Right lobe of liver (tissue), 6 donors: ENCODE results near the gene CCL2. TPM values are rescaled to one million over a fixed set of nuclear protein-coding genes. Genes with fewer than 3 reads are reported as not detected.

Experiments used
- ATAC-seq, 4 donors: fragments of 200-7000 bp; cut with Tn5 transposase; one replicate each; pipeline ENCODE4 v1.9.1; 2020; ENCODE audit warnings: mild to moderate bottlenecking in 4 of 4, moderate library complexity in 4 of 4
- DNase-seq, 3 donors: peaks; one replicate each; pipeline ENCODE4 v3.0.0-alpha.2; 2020
- H3K27ac ChIP-seq, 3 donors: fragments of 200-600 bp; one replicate each; pipeline ENCODE4 v1.8.0; 2022
- H3K27me3 ChIP-seq, 2 donors: fragments of 200-600 bp; one replicate each; pipeline ENCODE4 v1.8.0; 2022
- H3K36me3 ChIP-seq, 4 donors: fragments of 200-600 bp; sonication (generic) in 1 of 4; one replicate each; pipeline versions ENCODE4 v1.5.1 to v1.8.0; 2017 to 2022; ENCODE audit warnings: control low read depth in 1 of 4
- H3K4me1 ChIP-seq, 4 donors: fragments of 200-600 bp; sonication (generic) in 1 of 4; one replicate each; pipeline versions ENCODE4 v1.5.1 to v1.8.0; 2017 to 2022; ENCODE audit warnings: control low read depth in 1 of 4
- H3K4me3 ChIP-seq, 3 donors: fragments of 200-600 bp; one replicate each; pipeline ENCODE4 v1.8.0; 2022
- H3K9me3 ChIP-seq, 4 donors: fragments of 200-600 bp; sonication (generic) in 1 of 4; one replicate each; pipeline versions ENCODE4 v1.5.1 to v1.8.0; 2017 to 2022; ENCODE audit warnings: control low read depth in 1 of 4
- POLR2A ChIP-seq: fragments of 450-650 bp; IDR thresholded peaks from one replicate; pipeline ENCODE4 v1.6.1; 2017; ENCODE audit warnings: antibody characterized with exemption, mild to moderate bottlenecking
- WGBS: methylation state at CpG from one replicate; pipeline ENCODE4 v1.1.6; 2018; ENCODE audit warnings: low coverage, low lambda C conversion rate; ENCODE audit not compliant: insufficient coverage; ENCODE audit errors: missing lambda C conversion rate; 5-methylcytosine and 5-hydroxymethylcytosine counted together
- intact Hi-C, 2 donors: fragments of 100-400 bp; cut with DNase I; formaldehyde crosslinking; loops; one replicate each; pipeline versions ENCODE4 v1.11.2 to v1.14.1; 2022
- total RNA-seq, 6 experiments: library from RNA; depleted of rRNA in 2 of 6; stranded (reverse); fragments of >200 nt in 2 of 6; fragmentation: NEBNext Ultra II Directional in 3 of 6; extraction: Animal tissue kit (Norgen Biotek cat#: 25700) in 3 of 6; gene quantifications; one replicate each; pipeline versions ENCODE4 v1.1.0 to v1.2.4, GENCODE V29; 2016 to 2023
- TF ChIP-seq, protein P1 (sequence below), 4 donors: fragments of 200-600 bp in 3 of 4; fragments of 450-650 bp in 1 of 4; IDR thresholded peaks; one replicate each; pipeline versions ENCODE4 v1.5.1 to v1.8.0; 2016 to 2022; ENCODE audit warnings: antibody characterized with exemption in 4 of 4, mild to moderate bottlenecking in 2 of 4
- donor health status: DM: no; HTN: yes; CAD: no.
- donor health status: DM: no; HTN: no; CAD: no.
- donor health status: DM: no; HTN: no; CAD: no.
- donor health status: DM: no; HTN: yes; CAD: no.
- donor health status: DM: no; HTN: yes; CAD: no.

CCL2 gene
- total RNA-seq, 6 experiments from 2014 or later: 0.66 to 32.2 (median 3.8) TPM

DNA sequence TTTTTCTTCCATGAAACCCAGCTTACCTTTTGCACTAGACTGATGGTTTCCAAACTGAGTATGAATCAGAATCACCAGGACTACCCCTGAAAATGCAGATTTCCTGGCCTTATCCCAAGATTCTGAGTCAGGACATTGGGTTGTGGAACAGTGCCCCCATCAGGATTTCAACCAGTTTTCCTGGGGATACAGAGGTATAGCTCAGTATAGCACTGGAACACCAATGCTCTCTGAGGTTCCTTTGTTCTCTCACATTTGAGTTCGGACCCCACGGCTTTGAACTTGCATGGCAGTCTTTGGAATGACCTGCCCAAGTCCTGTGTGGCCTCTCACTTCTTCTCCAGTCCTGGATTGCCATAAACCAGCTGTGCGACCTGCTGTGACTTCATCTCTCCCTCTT is 51.4 kb downstream of the CCL2 start:
- no peaks in the 10 kb centered on the region for H3K4me1 ChIP-seq
- DNase-seq (no peak), ATAC-seq (peak; percentile 32 to 79 (median 45))
- no peaks in the 10 kb centered on the region for H3K9me3 ChIP-seq
- no peak overlapping the region for H3K4me3 ChIP-seq
- no peaks in the 10 kb centered on the region for H3K27me3 ChIP-seq
- no peaks in the 10 kb centered on the region for H3K36me3 ChIP-seq
- H3K27ac ChIP-seq: no peak overlapping the region
- intact Hi-C loops: loop anchor here in 1 of 2 donors (10.0 kb wide), 1 partner anchor 102 kb away; no protein-coding TSS in a partner anchor
- TF ChIP-seq, protein P1, sequence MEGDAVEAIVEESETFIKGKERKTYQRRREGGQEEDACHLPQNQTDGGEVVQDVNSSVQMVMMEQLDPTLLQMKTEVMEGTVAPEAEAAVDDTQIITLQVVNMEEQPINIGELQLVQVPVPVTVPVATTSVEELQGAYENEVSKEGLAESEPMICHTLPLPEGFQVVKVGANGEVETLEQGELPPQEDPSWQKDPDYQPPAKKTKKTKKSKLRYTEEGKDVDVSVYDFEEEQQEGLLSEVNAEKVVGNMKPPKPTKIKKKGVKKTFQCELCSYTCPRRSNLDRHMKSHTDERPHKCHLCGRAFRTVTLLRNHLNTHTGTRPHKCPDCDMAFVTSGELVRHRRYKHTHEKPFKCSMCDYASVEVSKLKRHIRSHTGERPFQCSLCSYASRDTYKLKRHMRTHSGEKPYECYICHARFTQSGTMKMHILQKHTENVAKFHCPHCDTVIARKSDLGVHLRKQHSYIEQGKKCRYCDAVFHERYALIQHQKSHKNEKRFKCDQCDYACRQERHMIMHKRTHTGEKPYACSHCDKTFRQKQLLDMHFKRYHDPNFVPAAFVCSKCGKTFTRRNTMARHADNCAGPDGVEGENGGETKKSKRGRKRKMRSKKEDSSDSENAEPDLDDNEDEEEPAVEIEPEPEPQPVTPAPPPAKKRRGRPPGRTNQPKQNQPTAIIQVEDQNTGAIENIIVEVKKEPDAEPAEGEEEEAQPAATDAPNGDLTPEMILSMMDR (IDR thresholded peaks at IDR 0.05): peak; percentile 21 to 40 (median 32)
- no peak for TF ChIP-seq POLR2A
- 72% methylated on average over 3 of the region's 3 CpGs for WGBS

Other genes with a start within 250 kb of the CCL2 start
- not detected for gene CCL7, start 14.9 kb downstream of the CCL2 start, total RNA-seq
- under 1 TPM in 1 of 6 experiments, not detected in 5; 0.55 TPM for gene CCL11, start 30.5 kb downstream of the CCL2 start, total RNA-seq
- gene CCL8, start 64.2 kb downstream of the CCL2 start, total RNA-seq: under 1 TPM in 1 of 6 experiments, not detected in 5; 0.69 TPM
- under 1 TPM in 1 of 6 experiments, not detected in 5; 0.27 TPM for gene CCL13, start 101.2 kb downstream of the CCL2 start, total RNA-seq
- not detected for gene CCL1, start 107.9 kb downstream of the CCL2 start, total RNA-seq